OCI-LY7 (cell line): ENCODE results near the gene ZBTB34. TPM values are rescaled to one million over a fixed set of nuclear protein-coding genes. Genes with fewer than 3 reads are reported as not detected.

ENCODE experiments used
- BruUV-seq: library from RNA; stranded (reverse); fragments of 400-500 nt; replicated peaks from 2 replicates; lab custom pipeline; 2021; lab: Mats Ljungman, UMichigan
- CTCF ChIA-PET: fragments of 300-600 bp; sonication (Branson Sonifier 250); formaldehyde crosslinking; loops from one replicate; lab custom pipeline; 2022; ENCODE audit warnings: antibody characterized with exemption; ENCODE audit not compliant: unreplicated experiment; lab: Charles Lee
- POLR2A ChIA-PET: fragments of 300-600 bp; sonication (Branson Sonifier 250); formaldehyde crosslinking; loops from one replicate; lab custom pipeline; 2022; ENCODE audit warnings: antibody characterized with exemption; lab: Charles Lee
- DNase-seq: peaks from one replicate; pipeline ENCODE4 v3.0.0-alpha.2; 2015; ENCODE audit warnings: low spot score
- H2AFZ ChIP-seq: fragments of 200-600 bp; sonication (generic), shearing (Covaris generic); 2 replicates; pipeline ENCODE4 v1.6.1; 2014; ENCODE audit warnings: mild to moderate bottlenecking, antibody characterized with exemption, low read length, moderate library complexity
- H3K27ac ChIP-seq: fragments of 200-600 bp; sonication (generic); 2 replicates; pipeline ENCODE4 v1.5.1; 2014; ENCODE audit warnings: mixed run types, low read depth, mild to moderate bottlenecking, moderate library complexity, low read length, inconsistent platforms; ENCODE audit not compliant: poor library complexity, severe bottlenecking
- H3K36me3 ChIP-seq: fragments of 200-600 bp; sonication (generic); 2 replicates; pipeline ENCODE4 v1.6.1; 2014; ENCODE audit warnings: mild to moderate bottlenecking, antibody characterized with exemption, low read length, moderate library complexity, mixed read lengths; ENCODE audit not compliant: insufficient read depth
- H3K4me1 ChIP-seq: fragments of 200-600 bp; sonication (generic); 2 replicates; pipeline ENCODE4 v1.5.1; 2014; ENCODE audit warnings: mild to moderate bottlenecking, low read length; ENCODE audit not compliant: insufficient read depth, poor library complexity, severe bottlenecking
- H3K4me2 ChIP-seq: fragments of 200-600 bp; sonication (generic); 2 replicates; pipeline ENCODE4 v1.6.1; 2014; ENCODE audit warnings: mild to moderate bottlenecking, low read length
- H3K4me3 ChIP-seq: fragments of 200-600 bp; sonication (generic); 2 replicates; pipeline ENCODE4 v1.5.1; 2014; ENCODE audit warnings: mild to moderate bottlenecking, low read depth, low read length; ENCODE audit not compliant: poor library complexity, severe bottlenecking
- H3K79me2 ChIP-seq: fragments of 200-600 bp; sonication (generic); 2 replicates; pipeline ENCODE4 v1.6.1; 2016; ENCODE audit warnings: low read depth, mild to moderate bottlenecking, low read length, moderate library complexity, mixed read lengths; ENCODE audit not compliant: insufficient read depth
- H3K9me2 ChIP-seq: fragments of 200-600 bp; sonication (generic); 2 replicates; pipeline ENCODE4 v1.6.1; 2016; ENCODE audit warnings: mild to moderate bottlenecking, low read length, mixed read lengths; ENCODE audit not compliant: insufficient read depth
- H3K9me3 ChIP-seq: fragments of 200-600 bp; sonication (generic); 2 replicates; pipeline ENCODE4 v1.6.1; 2014; ENCODE audit warnings: mild to moderate bottlenecking, mixed run types, low read length, mixed read lengths
- H4K20me1 ChIP-seq: fragments of 200-600 bp; sonication (generic); 2 replicates; pipeline ENCODE4 v1.6.1; 2014; ENCODE audit warnings: mild to moderate bottlenecking, antibody characterized with exemption, low read length, moderate library complexity, mixed read lengths; ENCODE audit not compliant: insufficient read depth
- CTCF ChIP-seq: fragments of 200-600 bp; sonication (generic); conservative IDR thresholded peaks from 2 replicates; pipeline ENCODE4 v1.5.1; 2014; ENCODE audit warnings: mild to moderate bottlenecking, antibody characterized with exemption, low read length, moderate library complexity, mixed read lengths
- EZH2phosphoT487 ChIP-seq: fragments of 200-600 bp; sonication (generic); IDR thresholded peaks from 2 replicates; pipeline ENCODE4 v1.6.1; 2018; ENCODE audit warnings: low read depth, borderline replicate concordance, mild to moderate bottlenecking, mixed run types, antibody characterized with exemption, low read length, moderate library complexity, mixed read lengths
- intact Hi-C: fragments of 100-400 bp; cut with micrococcal nuclease; formaldehyde crosslinking; loops from one replicate; pipeline ENCODE4 v1.10.0; 2022; ENCODE audit not compliant: unreplicated experiment
- total RNA-seq, 2 experiments: library from RNA; depleted of rRNA in 1 of 2; stranded (reverse); fragments of >200 nt in 1 of 2; shearing (Covaris generic) in 1 of 2; gene quantifications; 2 replicates each; pipeline ENCODE4 v1.2.3, GENCODE V29; 2014 to 2022

The ZBTB34 gene
- total RNA-seq, 2 experiments from 2014 or later: 6.5 to 11.3 TPM

- BruUV-seq: no TSS peak
- Histone ChIP-seq H3K4me1 (no peaks in the 10 kb centered on the region), H3K36me3 (no peaks in the 10 kb centered on the region), H3K9me3 (no peaks in the 10 kb centered on the region), H3K79me2 (no peaks in the 10 kb centered on the region), H3K4me2 (no peak overlapping the region), H3K27ac (no peak overlapping the region), H3K4me3 (no peak overlapping the region), H3K9me2 (no peaks in the 10 kb centered on the region), H4K20me1 (no peaks in the 10 kb centered on the region), H2AFZ (no peak overlapping the region)
- ChIA-PET CTCF (no interaction called here), POLR2A (no interaction called here)
- peak; percentile 12 for DNase-seq
- TF ChIP-seq CTCF: peak; percentile 73
- TF ChIP-seq EZH2phosphoT487: no peak
- intact Hi-C loops: no loop called here
These were observed 32.6 kb downstream of the ZBTB34 start for GRCh38 chr9:126893079-126893478.

GRCh38 chr9:126894052-126894603 is 33.7 kb downstream of the ZBTB34 start:
- no peaks in the 10 kb centered on the region for H4K20me1 ChIP-seq
- no peak for DNase-seq
- ChIA-PET POLR2A (no interaction called here), CTCF (no interaction called here)
- H3K4me2 ChIP-seq: no peak overlapping the region
- BruUV-seq: no TSS peak
- no peak overlapping the region for H2AFZ ChIP-seq
- H3K36me3 ChIP-seq: no peaks in the 10 kb centered on the region
- H3K79me2 ChIP-seq: no peaks in the 10 kb centered on the region
- H3K9me3 ChIP-seq: no peaks in the 10 kb centered on the region
- intact Hi-C loops: no loop called here
- no peak overlapping the region for H3K4me3 ChIP-seq
- no peaks in the 10 kb centered on the region for H3K4me1 ChIP-seq
- no peaks in the 10 kb centered on the region for H3K9me2 ChIP-seq
- TF ChIP-seq CTCF: no peak
- no peak for TF ChIP-seq EZH2phosphoT487
- no peak overlapping the region for H3K27ac ChIP-seq

GRCh38 chr9:126902210-126902609 is 41.8 kb downstream of the ZBTB34 start:
- ChIA-PET CTCF (no interaction called here), POLR2A (interaction anchor here (0.6 to 0.9 kb wide), 2 partner anchors 240 to 306 kb away, joined by 3 read pairs; no protein-coding TSS in a partner anchor)
- H3K27ac ChIP-seq: no peak overlapping the region
- no peaks in the 10 kb centered on the region for H3K79me2 ChIP-seq
- no peaks in the 10 kb centered on the region for H3K4me1 ChIP-seq
- no peaks in the 10 kb centered on the region for H3K36me3 ChIP-seq
- H3K4me2 ChIP-seq: no peak overlapping the region
- intact Hi-C loops: no loop called here
- no peak overlapping the region for H2AFZ ChIP-seq
- no peak for TF ChIP-seq CTCF
- TF ChIP-seq EZH2phosphoT487: no peak
- no TSS peak for BruUV-seq
- H3K4me3 ChIP-seq: no peak overlapping the region
- no peak for DNase-seq
- H3K9me2 ChIP-seq: no peaks in the 10 kb centered on the region
- peaks cover 16% of the 10 kb centered on the region for H3K9me3 ChIP-seq
- H4K20me1 ChIP-seq: no peaks in the 10 kb centered on the region
